ELF-1 (cell line): ENCODE data around the gene MAPT.
"Not testable (repeated sequence)": the region's sequence is repeated elsewhere in the genome, so short reads cannot be mapped to it uniquely, and the experiment has no call there.

Experiments used
- DNase-seq: peaks from one replicate; pipeline ENCODE4 v3.0.0-alpha.2; 2016; ENCODE audit warnings: low read depth, low spot score

Gene MAPT

DNA sequence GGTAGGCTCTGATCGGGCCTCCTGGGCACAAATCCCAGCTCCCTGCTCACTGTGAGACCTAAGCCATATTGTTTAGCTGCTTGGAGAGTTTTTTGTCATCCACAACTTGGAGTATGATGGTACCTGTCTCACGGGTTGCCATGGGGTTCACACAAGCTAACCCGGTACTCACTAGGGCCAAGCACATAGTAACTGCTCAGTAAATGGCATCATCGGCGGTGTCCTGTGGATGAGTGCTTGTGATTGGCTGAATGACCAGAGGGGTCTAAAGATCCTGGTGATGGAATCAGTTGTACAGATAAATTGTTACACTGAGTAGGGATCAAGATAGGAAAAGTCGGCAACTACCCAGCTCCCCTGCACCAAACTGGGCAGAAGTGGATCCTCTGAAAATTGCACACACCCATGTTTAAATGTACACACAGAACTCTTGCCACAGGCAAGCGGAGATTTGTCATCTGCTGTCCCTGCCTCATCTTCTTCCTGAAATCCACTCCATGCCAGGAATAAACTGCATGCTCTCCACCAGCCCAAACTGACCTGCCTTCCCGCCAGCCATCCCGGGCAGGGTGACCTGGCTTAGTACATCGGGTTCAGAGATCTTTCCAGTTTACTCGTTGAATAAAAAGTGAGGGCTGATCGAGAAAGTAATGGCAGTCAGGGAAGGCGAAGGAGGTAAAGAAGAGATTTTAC lies 6.5 kb downstream of the MAPT start:
- DNase-seq, result no peak

GRCh38 chr17:45902892-45903346 lies 8.6 kb downstream of the MAPT start:
- DNase-seq, result peak; percentile 28

DNA sequence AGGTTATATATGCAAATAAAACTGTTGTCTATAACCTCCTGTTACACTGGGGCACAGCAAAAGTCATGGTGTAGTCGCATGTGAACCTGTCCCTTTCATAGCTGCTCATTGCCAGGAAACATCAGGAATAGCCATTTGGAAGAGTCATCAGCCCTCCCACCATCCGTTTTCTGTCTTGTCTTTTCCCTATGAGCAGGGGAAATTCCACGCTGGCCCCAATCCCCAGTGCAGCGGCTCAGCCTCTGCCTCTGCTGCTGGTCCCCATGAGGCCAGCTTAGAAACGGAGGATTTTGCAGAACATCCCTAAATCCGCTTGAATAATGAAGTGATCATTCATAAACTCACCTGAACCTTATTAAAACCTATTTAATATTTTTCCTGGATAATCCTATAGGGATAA lies 10.5 kb downstream of the MAPT start:
- DNase-seq, result no peak

DNA sequence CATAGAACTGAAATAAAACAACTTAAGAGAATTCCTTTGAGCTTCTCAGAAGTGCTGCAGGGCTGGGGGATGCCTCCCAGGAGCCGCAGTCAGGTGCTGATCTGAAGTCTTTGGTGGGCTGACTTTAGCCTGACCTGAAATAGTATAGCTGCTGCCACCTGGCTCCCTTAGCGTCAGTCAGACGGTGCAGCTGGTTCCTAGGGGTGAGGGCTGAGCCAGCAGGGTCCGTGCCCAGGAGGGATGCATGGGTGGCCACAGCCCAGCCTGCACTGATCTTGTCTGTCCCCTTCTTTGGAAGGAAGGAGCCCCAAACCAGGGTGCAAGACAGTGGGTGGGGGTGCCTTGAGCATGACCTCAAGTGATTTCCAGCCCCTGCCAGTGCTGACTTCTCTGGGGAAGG lies 11.5 kb downstream of the MAPT start:
- DNase-seq, result no peak

DNA sequence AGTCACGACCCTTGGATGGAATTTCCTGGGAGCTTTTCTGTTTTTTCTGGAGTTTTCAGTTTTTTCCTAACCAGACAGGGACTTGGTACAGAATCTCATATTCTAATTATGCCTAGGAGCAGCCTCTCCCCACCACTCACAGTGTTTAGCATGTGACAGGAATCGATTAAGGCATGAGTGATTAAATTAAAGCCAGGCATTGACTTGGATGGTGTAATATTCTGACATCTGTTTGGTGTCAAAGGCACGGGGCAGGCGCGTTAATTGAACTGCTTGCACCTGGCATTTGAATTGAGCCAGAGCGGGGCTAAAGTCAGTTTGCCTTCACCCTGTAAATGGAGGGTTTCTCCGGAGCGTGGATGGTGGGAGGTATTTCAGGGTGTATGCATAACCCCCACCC lies 11.9 kb downstream of the MAPT start:
- DNase-seq, result no peak

- no peak for DNase-seq
Measured at GRCh38 chr17:45906927-45907622, 12.7 kb downstream of the MAPT start.

GRCh38 chr17:45907750-45908395 lies 13.5 kb downstream of the MAPT start:
- DNase-seq, result no peak

DNA sequence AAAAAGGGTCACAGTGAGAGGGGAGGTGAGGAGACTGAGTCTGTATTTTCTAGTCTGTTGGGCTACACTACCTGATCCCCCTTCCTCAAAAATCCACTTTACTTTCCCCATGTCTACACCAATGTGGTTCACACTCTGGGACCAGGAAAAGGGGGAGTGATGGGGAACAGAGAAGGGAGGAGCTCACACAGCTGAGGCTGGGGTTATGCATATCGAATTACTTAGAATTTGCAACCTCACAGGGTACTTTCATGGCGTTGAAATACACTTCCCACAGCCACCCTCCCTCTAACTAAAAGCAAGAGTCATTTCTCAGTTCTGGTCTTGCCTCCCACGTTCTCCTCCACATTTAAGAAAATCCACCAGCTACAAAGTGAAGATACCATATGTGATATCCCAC lies 14.1 kb downstream of the MAPT start:
- DNase-seq, result no peak

DNA sequence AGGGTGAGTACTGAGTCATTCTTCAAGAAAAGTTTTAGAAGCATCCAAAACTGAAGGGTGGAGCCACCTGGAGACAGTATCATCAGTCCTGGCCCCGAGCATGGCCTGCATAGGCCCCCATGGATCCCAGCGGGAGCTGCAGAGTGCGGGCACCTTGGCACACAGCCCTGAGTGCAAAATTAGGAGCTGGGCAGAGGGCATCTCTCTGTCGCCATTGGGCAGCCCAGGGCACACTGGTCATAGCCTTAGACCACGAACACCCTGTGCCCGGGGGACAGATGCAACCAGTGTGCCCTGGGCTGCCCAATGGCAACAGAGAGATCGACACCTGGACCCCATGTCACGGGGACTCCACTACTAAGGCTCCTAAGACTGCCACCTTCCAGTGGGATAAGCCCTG lies 14.6 kb downstream of the MAPT start:
- no peak for DNase-seq

DNA sequence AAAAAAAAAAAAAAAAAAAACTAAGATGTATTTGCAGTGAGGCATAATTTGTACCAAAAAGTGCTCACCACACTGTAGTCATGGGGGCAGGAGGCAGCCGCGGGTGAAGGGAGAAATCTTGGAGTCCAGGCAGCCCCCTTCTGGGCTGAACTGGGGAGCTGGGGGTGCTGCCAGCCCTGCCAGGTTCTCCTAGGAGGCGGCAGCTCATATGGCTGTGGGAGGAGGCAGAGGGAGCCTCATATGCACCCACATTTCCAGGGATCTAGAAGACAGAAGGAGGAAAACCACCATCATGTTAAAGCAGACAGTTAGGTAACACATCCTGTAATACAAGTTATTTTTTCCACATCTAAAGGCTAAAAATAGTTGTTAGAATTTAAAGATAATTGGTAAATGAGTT lies 16.3 kb downstream of the MAPT start:
- no peak for DNase-seq

DNA sequence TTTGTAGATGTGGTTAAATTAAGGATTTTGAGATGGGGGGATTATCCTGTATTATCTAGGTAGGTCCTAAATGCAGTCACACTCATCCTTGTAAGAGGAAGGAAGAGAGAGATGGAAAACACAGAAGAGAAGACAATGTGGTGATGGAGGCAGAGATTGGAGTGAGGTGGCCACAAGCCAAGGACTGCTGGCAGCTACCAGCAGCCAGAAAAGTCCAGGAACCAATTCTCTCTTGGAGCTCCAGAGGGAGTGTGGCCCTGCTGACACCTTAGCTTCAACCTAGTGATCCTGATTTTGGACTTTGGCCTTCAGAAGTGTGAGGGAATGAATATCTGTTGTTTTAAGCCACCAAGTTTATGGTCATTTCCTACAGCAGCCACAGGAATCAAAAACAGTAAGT lies 18.0 kb downstream of the MAPT start:
- no peak for DNase-seq

DNA sequence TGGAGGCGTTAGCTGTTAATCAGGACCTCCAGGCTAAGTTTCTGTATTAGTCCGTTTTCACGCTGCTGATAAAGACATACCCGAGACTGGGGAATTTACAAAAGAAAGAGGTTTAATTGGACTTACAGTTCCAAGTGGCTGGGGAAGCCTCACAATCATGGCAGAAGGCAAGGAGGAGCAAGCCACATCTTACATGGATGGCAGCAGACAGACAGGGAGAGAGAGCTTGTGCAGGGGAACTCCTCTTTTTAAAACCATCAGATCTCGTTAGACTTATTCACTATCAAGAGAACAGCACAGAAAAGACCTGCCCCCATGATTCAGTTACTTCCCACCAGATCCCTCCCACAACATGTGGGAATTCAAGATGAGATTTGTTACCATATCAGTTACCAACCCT lies 18.7 kb downstream of the MAPT start:
- DNase-seq, result not testable (repeated sequence)

DNA sequence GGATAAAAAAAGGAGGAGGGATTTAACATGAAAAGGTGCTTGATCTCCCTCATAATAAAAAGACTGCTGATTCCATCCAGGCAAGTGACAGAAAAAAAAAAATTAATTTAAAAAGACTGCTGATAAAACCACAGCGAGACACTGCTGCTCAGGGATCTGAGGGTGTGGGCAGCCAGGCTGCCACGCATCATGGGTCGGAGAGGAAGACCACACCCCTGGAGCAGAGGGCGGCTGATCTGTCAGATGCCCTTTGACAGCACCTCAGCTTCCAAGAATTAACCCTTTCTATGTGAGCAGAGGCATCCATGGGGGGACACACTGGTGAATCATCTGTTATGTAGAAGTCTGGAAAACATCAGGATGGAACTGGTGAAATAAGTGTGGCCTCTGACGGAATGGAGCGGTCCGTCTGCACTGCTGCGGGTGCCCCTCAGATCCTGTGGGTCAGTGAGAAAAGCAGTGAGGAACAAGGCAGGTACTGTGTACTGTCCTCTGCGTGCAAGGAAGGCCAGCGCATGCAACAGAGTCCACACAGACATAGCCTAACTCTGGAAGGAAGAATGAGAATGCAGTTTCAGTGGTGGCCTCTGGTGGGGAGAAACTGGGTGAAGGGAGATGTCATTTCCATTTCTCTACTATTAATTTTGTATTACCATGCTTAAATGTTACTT lies 19.8 kb downstream of the MAPT start:
- no peak for DNase-seq

DNA sequence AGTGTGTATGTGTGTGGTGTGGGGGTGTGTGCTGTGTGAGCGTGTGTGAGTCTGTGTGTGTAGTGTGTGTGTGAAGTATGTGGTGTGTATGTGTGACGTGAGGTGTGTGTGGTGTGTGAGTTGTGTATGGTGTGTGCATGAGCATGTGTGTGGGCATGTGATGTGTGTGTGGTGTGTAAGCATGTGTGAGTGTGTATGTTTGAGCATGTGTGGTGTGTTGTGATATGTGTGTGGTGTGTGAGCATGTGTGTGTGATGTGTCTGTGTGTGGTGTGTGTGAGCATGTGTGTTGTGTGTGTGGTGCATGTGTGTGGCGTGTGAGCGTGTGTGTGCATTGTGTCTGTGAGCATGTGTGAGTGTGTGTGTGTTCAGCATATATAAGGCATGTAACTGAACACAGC lies 20.9 kb downstream of the MAPT start:
- no peak for DNase-seq

DNA sequence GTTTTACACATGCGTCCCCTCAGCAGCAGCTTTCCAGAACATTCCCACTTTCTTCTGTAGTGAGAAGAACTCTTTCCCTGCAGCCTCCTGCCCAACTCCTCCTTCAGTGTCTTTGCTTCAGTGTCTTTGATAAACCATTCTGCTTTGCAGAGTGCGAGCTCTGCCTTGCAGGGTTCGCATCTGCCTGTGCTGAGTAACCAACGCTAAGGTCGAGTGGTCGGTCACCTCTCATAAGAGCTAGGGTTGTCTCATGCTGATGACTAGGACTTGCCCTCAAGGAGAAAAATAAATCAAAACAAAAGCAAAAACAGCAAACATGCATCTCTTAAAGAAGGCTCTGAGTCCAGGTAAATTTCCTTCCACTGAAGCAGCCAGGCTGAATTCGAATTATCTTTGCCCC lies 22.7 kb downstream of the MAPT start:
- no peak for DNase-seq

DNA sequence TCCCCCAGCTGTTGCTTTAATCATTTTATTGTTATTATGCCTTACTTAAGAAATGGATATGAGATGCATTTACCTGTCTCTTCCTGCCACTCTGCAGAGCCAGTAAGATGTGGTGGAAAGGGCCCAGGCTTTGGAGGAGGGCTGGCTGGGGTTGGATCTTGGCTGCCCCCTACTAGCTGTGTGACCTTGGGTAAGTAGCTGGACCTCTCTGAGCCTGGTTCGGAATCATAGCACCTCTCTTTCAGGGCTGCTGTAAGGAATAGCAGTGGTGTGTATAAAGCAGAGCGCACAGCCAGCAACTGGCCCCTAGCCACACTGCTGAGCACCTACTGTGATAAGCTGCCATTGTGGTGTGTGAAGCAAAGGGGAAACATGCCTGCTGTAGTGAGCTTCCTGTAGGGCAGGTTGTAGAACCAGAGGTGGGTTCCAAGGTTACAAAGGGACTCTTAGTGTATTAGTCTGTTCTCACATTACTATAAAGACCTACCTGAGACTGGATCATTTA lies 23.9 kb downstream of the MAPT start:
- DNase-seq, result no peak

GRCh38 chr17:45919136-45919535 lies 24.8 kb downstream of the MAPT start:
- DNase-seq, result no peak

DNA sequence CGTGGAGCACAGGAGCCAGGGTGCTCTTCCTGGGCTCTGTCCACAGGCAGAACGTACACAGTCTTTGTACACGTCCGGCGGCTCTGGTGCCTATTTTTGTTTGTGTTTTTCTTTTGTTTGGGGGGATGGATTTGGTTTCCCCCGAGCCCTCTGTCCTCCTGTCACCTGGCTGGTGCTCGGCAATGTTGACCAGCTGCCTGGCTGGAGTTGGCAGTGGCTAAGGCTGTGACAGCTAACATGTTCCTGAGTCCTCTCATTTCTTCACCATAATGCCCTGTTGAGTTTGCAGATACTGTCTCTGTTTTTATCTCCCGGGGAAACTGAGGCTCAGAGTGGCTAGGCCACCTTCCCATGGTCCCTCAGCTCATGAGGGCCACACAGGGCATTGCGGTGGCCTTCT lies 25.7 kb downstream of the MAPT start:
- no peak for DNase-seq

GRCh38 chr17:45923511-45924268 lies 29.3 kb downstream of the MAPT start:
- DNase-seq, result no peak

GRCh38 chr17:45924332-45924820 lies 30.0 kb downstream of the MAPT start:
- DNase-seq, result no peak

GRCh38 chr17:45925311-45925710 lies 31.0 kb downstream of the MAPT start:
- DNase-seq, result no peak
